Stimulated activated CD4-positive, alpha-beta T cell treated with anti-CD3 and anti-CD28 coated beads, Interleukin-4, amount 100 ng/mL, for 48 hours (primary cell): ENCODE data around the gene TUBAL3.
"Not testable (repeated sequence)": the region's sequence is repeated elsewhere in the genome, so short reads cannot be mapped to it uniquely, and the experiment has no call there.

Experiments
- DNase-seq, 2 donors: peaks; one replicate each; pipeline ENCODE4 v3.0.0-alpha.2; 2020; ENCODE audit warnings: low read depth in 2 of 2

The TUBAL3 gene

DNA sequence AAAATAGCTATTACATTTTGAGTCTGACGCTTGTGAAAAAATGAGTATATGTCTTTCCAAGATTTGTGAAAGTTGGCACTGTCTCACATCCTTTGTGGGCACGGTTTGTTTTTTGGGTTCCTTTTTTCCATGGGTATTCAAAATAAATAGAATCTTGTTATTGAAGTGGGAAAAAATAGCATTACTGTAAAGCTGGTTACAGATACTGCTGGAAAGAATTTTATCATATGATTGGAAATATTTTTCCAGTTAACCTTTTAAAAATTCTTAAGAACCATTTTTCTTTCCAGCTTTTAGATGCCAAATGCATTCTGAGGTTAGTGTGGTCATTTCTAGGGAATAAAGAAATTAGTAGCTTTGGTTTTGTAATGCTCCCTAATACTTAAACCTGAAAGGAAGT is 19.1 kb upstream of the TUBAL3 start:
- DNase-seq, result no peak

DNA sequence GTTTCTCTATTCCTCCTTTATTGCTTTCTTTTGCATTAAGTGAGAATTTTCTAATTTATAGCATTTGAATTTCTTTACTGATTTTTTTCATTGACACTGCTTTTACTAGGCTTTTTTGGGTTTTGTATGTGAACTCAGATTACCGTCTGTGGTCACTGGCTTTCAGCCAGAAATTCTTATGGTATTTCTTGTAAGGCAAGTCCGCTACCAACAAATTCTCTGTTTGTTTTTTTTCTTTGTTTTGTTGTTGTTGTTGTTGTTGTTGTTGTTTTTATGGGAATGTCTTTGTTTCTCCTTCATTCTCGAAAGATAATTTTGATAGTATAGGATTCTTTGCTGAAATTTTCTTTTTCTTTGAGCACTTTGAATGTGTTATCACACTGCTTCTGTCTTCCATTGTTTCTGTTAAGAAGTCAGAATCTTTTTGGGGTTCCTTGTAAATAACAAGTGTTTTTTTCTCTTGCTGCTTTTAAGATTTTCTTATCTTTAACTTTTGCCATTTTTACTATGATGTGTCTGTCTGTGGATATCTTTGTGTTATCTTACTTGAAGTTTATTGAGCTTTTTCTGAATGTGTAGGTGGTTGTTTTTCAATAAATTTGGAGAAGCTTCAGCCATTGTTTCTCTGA is 15.0 kb upstream of the TUBAL3 start:
- DNase-seq, result no peak

GRCh38 chr10:5418584-5418983 is 14.0 kb upstream of the TUBAL3 start:
- no peak for DNase-seq

- no peak for DNase-seq
Observed at GRCh38 chr10:5416981-5417380, 12.4 kb upstream of the TUBAL3 start.

- no peak for DNase-seq
Observed at GRCh38 chr10:5413012-5413938, 8.6 kb upstream of the TUBAL3 start.

GRCh38 chr10:5412277-5412941 is 7.8 kb upstream of the TUBAL3 start, which contains the start of gene NET1:
Gene NET1 (plus strand): TSS chr10:5412557. CDS start chr10:5412693, 136 bp downstream.
- peak; percentile 63 to 68 for DNase-seq

DNA sequence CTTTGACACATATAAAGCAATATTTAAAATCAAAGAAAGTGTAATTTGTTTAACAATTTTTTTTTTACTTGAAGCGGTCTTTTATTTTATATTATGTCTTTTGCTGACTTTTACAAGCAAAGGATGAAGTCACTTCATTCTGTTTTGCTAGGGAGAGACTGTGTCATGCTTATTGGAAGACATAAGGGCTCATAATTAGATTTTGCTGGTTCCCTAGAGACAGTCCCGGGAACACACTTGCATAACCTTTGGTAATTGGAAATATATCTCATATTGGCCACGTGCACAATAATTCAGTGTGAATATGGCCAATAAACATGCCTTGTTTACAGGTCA is 7.3 kb upstream of the TUBAL3 start:
- DNase-seq, result no peak

DNA sequence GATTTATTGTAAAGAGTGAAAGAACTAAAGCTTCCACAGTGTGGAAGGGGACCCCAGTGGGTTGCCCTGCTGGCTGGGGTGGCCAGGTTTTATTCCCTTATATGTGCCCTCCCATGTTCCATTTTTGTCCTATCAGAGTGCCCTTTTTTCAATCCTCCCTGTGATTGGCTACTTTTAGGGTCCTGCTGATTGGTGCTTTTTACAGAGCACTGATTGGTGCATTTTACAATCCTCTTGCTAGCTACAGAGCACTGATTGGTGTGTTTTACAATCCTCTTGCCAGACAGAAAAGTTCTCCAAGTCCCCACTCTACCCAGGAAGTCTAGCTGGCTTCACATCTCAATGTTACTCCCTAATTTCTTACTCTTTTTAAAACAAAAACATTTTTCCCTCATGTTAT is 6.2 kb upstream of the TUBAL3 start:
- not testable (repeated sequence) for DNase-seq

DNA sequence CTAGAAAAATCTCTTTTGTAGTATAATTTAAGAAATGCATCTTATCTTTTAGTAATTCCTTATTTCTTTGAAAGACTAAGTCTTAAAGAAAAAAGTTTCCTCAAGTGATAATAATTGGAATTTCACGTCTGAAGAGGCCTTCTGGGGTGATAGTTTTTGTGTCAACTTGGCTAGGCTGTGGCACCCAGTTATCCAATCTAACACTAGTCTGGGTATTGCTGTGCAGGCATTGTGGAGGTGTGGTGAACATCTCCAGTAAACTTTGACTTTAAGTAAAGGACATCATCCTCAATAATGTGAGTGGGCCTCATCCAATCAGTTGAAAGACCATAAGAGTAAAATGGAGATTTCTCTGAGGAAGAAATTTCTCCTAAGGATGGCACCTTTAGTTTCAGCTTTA is 2.3 kb upstream of the TUBAL3 start:
- no peak for DNase-seq

GRCh38 chr10:5402798-5403197 is 1.8 kb downstream of the TUBAL3 start:
- DNase-seq, result no peak

GRCh38 chr10:5400468-5401240 is 4.0 kb downstream of the TUBAL3 start:
- no peak for DNase-seq

- no peak for DNase-seq
Observed at GRCh38 chr10:5399332-5399731, 5.3 kb downstream of the TUBAL3 start.

DNA sequence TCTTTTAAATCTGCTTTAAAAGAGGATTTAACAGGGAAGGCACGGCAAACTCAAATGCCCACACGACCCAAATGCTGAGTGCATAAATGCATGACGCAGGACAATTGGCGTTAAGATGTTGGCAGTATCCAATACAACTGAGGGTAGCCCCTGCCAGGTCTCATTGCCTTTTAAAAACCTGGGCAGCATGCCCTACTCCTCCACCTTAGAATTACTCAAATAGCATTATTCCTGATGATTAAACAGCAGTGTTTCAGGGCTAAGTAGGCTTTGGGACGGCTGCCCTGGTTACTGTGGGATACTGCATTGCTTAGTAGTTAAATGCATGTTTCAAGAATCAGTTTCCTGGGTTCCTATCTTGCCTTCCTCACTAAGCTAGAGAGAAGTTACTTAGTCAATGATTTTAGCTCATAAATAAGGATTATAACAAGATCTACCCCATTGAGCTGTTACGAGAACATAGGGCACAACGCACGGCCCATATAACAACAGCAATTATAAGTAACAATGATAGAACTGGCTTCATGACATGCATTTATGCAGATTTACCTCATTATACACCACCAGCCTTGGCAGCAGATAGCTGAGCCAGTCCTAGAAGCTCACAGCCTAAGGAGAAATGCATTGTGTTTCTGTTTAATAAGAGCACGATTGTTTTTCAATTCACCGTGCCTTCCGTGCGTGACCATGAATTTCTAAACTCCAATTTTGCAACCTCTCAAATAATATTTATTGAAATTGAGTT is 7.9 kb downstream of the TUBAL3 start:
- no peak for DNase-seq

DNA sequence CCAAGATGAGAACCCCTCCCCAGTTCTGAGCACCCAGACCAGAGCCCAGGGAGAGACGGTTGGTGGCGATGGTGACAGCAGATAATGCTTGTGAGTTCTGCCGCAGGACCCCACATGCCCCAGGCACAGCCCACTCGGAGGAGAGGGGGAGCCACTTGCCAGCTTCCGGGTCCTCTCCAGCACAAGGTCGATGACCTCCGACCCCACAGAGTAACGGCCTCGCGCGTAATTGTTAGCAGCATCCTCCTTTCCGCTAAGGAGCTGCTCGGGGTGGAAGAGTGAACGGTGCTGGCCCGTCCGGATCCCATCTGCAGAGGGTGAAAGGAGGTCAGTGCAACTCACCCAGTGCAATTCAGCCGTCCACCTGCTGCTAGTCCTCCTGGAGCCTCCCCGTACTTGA is 9.5 kb downstream of the TUBAL3 start:
- DNase-seq, result no peak

- no peak for DNase-seq
Observed at GRCh38 chr10:5393529-5393928, 11.1 kb downstream of the TUBAL3 start.

- DNase-seq, result no peak
Observed at GRCh38 chr10:5391790-5392189, 12.8 kb downstream of the TUBAL3 start.

- DNase-seq, result no peak
Observed at GRCh38 chr10:5390607-5391205, 13.9 kb downstream of the TUBAL3 start.

- DNase-seq, result no peak
Observed at GRCh38 chr10:5387169-5387568, 17.5 kb downstream of the TUBAL3 start.

- DNase-seq, result no peak
Observed at GRCh38 chr10:5385224-5385623, 19.4 kb downstream of the TUBAL3 start.

DNA sequence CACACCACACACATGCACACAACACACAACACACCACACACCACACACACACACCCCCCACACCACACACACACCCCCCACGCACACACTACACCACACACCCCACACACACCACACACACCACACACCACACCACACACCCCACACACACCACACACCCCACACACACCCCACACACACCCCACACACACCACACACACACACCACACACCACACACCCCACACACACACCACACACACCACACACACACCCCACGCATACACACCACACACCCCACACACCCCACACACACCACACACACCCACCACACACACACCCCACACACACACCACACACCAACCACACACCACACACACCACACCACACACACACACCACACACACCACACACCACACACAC is 23.4 kb downstream of the TUBAL3 start:
- DNase-seq, result no peak

GRCh38 chr10:5380395-5380794 is 24.2 kb downstream of the TUBAL3 start:
- DNase-seq, result not testable (repeated sequence)
